HepG2 (cell line): ENCODE results near the gene USP32. TPM values are rescaled to one million over a fixed set of nuclear protein-coding genes. Genes with fewer than 3 reads are reported as not detected.

Experiments
- ARID3A ChIP-seq: IDR thresholded peaks from 2 replicates; pipeline ENCODE4 v1.6.1; 2012; ENCODE audit warnings: low read depth, low read length, improper control_type of control experiment
- BATF2 ChIP-seq: sonication (generic); formaldehyde crosslinking; IDR thresholded peaks from 2 replicates; pipeline ENCODE4 v1.8.0; 2022; ENCODE audit warnings: mild to moderate bottlenecking, missing genetic modification reagents, moderate library complexity
- HDAC2 ChIP-seq: sonication (generic); formaldehyde crosslinking; IDR thresholded peaks from 2 replicates; pipeline ENCODE4 v1.4.0; 2020; ENCODE audit warnings: missing genetic modification reagents
- MZF1 ChIP-seq: sonication (generic); formaldehyde crosslinking; IDR thresholded peaks from 2 replicates; pipeline ENCODE4 v1.8.1; 2023; ENCODE audit warnings: mild to moderate bottlenecking, missing genetic modification reagents, borderline replicate concordance
- REST ChIP-seq, 2 experiments: IDR thresholded peaks; 2 replicates each; pipeline ENCODE4 v1.6.1; 2011 to 2012; ENCODE audit warnings: low read length in 2 of 2, borderline replicate concordance in 1 of 2, low read depth in 1 of 2, mild to moderate bottlenecking in 1 of 2, moderate library complexity in 1 of 2
- SNAPC4 ChIP-seq: sonication (generic); formaldehyde crosslinking; IDR thresholded peaks from 2 replicates; pipeline ENCODE4 v1.4.0; 2020; ENCODE audit warnings: mild to moderate bottlenecking, missing genetic modification reagents
- TEF ChIP-seq: sonication (generic); formaldehyde crosslinking; IDR thresholded peaks from 2 replicates; pipeline ENCODE4 v1.5.0; 2020; ENCODE audit warnings: missing genetic modification reagents
- THAP7 ChIP-seq: sonication (generic); formaldehyde crosslinking; IDR thresholded peaks from 2 replicates; pipeline ENCODE4 v1.8.1; 2023; ENCODE audit warnings: mild to moderate bottlenecking, missing genetic modification reagents
- ZNF280D ChIP-seq: sonication (generic); formaldehyde crosslinking; IDR thresholded peaks from 2 replicates; pipeline ENCODE4 v1.5.1; 2020; ENCODE audit warnings: mild to moderate bottlenecking, missing genetic modification reagents
- ZSCAN12 ChIP-seq: sonication (generic); formaldehyde crosslinking; IDR thresholded peaks from 2 replicates; pipeline ENCODE4 v1.9.0; 2021; ENCODE audit warnings: mild to moderate bottlenecking, missing genetic modification reagents
- polyA plus RNA-seq, 8 experiments: library from polyadenylated mRNA; depleted of rRNA in 3 of 8; stranded (reverse) in 7 of 8; unstranded in 1 of 8; fragments of >200 nt; fragmentation: Illumina TruSeq in 4 of 8; extraction: Trizol in 4 of 8; gene quantifications; 2 replicates each; pipeline versions ENCODE4 v1.2.1 to v1.2.3, GENCODE V29; 2011 to 2016; ENCODE audit warnings: low read depth in 4 of 8, missing spikeins in 1 of 8, mixed read lengths in 1 of 8; ENCODE audit not compliant: insufficient read depth in 1 of 8
- total RNA-seq, 5 experiments: library from RNA; depleted of rRNA; stranded (reverse); fragments of >200 nt; fragmentation: Illumina TruSeq; extraction: Trizol; gene quantifications; 2 replicates each; pipeline ENCODE4 v1.2.3, GENCODE V29; 2016; ENCODE audit warnings: low read depth in 1 of 5

The USP32 gene
- total and polyA plus RNA-seq, 2 of the 13 experiments (the other 11 are each of a cell fraction or from before 2014, with no cell fraction given), result 24.9 to 39.9 TPM

- TF ChIP-seq REST (IDR thresholded peaks at IDR 0.05; ENCODE audit: borderline replicate concordance in 1 of 2, low read depth in 1 of 2, low read length in 2 of 2) (no peak), THAP7 (no peak), ZSCAN12 (CRISPR knock-in tag) (no peak), HDAC2 (CRISPR knock-in tag) (peak; percentile 71; the same call in 1 of the 2 replicates), TEF (CRISPR knock-in tag) (no peak), ARID3A (peak; percentile 53; the same call in 1 of the 2 replicates), BATF2 (CRISPR knock-in tag) (no peak), MZF1 (no peak), SNAPC4 (no peak), ZNF280D (CRISPR knock-in tag) (no peak)
Observed at GRCh38 chr17:60355663-60356594, 36.0 kb downstream of the USP32 start (continued).
